Caki2 (cell line): ENCODE data around the gene EPHX1. TPM values are rescaled to one million over a fixed set of nuclear protein-coding genes. Genes with fewer than 3 reads are reported as not detected.
A peak's percentile ranks its signal among the peaks of the same experiment; 100 is the strongest.
"Not testable (repeated sequence)": the region's sequence is repeated elsewhere in the genome, so short reads cannot be mapped to it uniquely, and the experiment has no call there.

Experiments
- DNase-seq: peaks from one replicate; pipeline ENCODE4 v3.0.0-alpha.2; 2015; ENCODE audit warnings: low read depth
- in situ Hi-C: cut with HindIII; loops from 2 replicates; pipeline ENCODE4 v1.10.0; 2016; ENCODE audit warnings: low sequenced_read_pairs, low pct_unique_long_range_greater_than_20kb, mixed read lengths
- total RNA-seq: library from RNA; depleted of rRNA; stranded (reverse); fragments of >200 nt; shearing (Covaris generic); gene quantifications from 2 replicates; pipeline ENCODE4 v1.2.3, GENCODE V29; 2014; ENCODE audit warnings: low replicate concordance

The EPHX1 gene
- total RNA-seq, 1 experiment from 2014 or later, result 251 TPM

DNA sequence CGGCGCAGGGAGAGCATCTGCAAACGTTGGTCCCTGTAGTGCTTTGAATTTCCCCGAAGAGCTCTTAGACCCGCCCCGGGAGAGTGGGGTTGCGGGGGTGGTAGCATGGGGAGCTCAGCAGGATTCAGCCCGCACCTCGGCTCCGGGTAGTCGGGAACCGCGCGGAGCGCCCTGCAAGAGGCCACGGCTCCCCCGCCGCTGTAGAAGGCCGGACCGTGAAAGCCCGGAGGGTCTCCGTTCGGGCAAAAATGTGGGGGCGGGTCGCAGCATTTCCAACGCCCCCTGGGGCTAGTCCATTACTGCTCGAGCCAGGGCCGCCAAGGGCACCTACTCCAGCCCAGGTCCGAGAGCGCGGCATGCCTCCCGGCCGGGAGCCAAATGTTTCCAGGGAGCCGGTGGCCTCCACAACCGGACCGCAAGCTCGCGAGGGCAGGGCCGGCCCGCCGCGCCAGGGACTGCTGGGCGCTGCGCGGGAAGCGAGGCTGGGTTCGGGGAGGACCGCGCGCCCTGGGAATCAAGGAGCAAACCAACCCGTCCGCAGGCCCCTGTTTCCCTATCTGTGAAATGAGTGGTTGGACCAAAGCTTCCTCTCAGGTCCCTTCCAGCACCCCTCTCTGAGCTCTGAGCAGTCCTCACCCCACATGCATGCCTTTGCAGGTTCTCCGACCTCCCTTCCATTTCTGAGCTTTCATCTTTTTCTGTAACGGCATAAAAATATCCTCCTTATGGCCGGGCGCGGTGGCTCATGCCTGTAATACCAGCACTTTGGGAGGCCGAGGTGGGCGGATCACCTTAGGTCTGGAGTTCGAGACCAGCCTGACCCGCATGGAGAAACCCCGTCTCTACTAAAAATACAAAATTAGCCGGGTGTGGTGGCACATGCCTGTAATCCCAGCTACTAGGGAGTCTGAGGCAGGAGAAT is 73.0 kb downstream of the EPHX1 start:
- in situ Hi-C loops, result no loop called here
- DNase-seq, result peak; percentile 62

DNA sequence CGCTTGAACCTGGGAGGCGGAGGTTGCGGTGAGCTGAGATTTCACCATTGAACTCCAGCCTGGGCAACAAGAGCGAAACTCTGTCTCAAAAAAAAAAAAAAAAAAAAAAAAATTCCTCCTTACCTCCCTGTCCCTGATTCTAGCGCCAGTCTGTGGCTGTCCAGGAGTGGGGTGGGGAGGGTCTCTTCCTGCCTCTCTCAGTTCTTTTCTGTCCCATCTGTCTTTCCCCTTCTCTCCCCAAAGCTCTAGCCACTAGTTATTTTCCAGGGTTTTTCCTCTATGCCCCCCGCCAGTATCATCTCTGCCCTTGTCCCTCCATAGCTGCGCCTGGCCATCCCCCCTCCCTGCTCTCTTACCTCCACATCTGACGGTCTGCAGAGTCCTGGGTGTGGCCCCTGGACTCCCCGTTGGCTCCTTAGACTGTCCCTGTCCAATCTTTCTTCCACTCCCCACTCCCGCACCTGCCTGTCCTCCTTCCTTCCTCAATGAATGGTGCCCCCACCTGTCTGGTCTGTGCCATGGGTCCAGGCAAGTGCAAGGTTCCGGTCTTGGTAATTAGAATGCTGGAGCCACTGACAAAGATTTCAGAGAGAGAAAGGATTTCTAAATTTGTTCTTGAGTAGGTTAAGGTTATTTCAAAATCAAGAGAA is 73.8 kb downstream of the EPHX1 start:
- in situ Hi-C loops, result no loop called here
- no peak for DNase-seq

GRCh38 chr1:225885336-225885735 is 75.4 kb downstream of the EPHX1 start:
- no peak for DNase-seq
- in situ Hi-C loops, result no loop called here

- in situ Hi-C loops, result no loop called here
- DNase-seq, result no peak
Measured at GRCh38 chr1:225886159-225887029, 76.5 kb downstream of the EPHX1 start.

GRCh38 chr1:225887030-225887314 is 77.0 kb downstream of the EPHX1 start:
- no peak for DNase-seq
- in situ Hi-C loops, result no loop called here

GRCh38 chr1:225887554-225888288 is 77.8 kb downstream of the EPHX1 start:
- in situ Hi-C loops, DNase-seq: not testable (repeated sequence)

GRCh38 chr1:225888289-225888897 is 78.5 kb downstream of the EPHX1 start:
- in situ Hi-C loops, result no loop called here

GRCh38 chr1:225888898-225889601 is 79.1 kb downstream of the EPHX1 start, which contains the start of gene LEFTY1:
Gene LEFTY1, minus strand, starts transcription at chr1:225889146. Its CDS starts 80 bp downstream, at chr1:225889066.
- in situ Hi-C loops, result no loop called here
- no peak for DNase-seq

More at GRCh38 chr1:225888289-225888897, 78.5 kb downstream of the EPHX1 start:
- no peak for DNase-seq

DNA sequence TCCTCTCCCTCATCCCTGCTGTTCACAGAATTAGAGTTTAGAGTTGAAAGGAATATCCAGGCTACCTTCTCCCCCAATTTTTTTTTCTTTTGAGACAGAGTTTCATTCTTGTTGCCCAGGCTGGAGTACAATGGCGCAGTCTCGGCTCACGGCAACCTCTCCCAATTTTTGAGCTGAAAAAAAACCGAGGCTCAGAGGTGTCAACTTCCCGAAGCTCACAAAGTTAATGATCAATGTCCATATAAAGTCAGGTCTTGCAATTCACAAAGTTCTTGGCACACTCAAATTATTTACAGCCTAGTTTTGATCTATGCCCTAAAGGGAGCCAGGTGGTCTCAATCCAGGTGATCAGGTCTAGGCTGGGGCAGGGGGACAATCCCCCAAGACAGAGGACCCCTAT is 79.8 kb downstream of the EPHX1 start:
- in situ Hi-C loops, result no loop called here
- DNase-seq, result no peak

DNA sequence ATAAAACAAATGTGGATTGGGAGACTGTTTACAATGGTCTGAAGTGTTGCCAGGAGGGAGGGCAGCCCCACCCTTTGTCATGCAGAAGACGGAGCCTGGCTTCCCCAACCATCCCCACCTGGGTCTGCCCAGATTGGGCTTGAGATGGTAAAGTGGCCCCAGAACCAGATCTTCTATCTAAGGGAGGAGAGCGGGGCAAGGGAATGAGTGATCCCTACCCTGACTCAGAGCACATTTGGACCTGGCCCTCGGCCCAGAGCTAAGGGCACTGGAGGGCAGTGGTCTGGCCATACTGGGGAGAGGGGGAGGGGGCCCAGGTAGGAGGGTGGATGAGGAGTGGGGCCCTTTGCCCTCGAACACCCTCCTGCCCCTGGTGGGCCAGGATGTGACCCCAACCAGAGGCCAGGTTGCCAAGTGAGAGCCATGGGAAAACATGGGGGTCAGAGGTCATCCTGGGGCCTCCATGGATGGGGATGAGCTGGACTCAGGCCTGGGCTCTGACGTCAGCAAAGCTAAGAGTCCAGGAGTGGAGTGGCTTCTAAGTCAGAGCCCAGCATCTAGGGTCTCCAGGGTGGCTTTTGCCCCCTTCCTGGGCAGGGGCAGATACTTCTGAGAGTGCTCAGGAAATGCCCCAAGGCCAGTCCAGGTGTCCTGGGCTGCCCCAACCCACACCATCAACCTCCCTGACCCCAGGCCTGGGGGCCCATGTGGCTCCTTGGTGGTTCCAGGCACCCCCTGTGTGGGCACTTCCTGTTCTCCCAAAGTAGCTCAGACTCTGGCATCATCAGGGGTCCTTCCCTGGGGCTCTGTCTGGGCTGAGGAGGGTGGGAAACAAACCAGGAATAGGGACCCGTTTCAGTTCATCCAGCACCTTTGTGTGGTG is 80.7 kb downstream of the EPHX1 start:
- no peak for DNase-seq
- in situ Hi-C loops, result no loop called here

DNA sequence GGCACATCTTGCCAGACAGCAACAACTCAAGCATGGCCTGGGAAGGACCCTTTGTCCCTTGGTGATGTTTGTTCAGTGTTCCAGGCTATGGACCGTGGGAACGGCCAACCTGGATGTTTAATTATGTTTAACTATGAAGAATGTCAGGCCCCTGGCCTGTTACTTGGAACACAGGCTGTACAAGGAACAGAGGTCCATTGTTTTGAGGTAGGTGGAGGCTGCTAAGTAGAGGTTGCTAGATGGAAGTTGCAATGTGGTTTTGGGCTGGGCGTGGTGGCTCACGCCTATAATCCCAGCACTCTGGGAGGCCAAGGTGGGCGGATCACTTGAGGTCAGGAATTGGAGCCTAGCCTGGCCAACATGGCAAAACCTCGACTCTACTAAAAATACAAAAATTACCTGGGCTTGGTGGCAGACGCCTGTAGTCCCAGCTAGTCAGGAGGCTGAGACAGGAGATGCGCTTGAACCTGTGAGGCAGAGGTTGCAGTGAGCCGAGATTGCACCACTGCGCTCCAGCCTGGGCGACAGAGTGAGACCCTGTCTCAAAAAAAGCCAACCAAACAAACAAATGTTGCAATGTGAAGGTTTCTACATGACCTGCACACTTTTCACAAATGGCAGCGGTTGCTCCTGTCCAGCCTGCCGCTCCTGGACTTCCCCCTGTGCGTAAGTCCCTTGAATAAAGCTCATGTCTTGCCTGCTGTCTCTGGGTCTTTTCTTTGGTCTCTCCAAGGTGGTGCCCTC is 81.5 kb downstream of the EPHX1 start:
- no peak for DNase-seq

DNA sequence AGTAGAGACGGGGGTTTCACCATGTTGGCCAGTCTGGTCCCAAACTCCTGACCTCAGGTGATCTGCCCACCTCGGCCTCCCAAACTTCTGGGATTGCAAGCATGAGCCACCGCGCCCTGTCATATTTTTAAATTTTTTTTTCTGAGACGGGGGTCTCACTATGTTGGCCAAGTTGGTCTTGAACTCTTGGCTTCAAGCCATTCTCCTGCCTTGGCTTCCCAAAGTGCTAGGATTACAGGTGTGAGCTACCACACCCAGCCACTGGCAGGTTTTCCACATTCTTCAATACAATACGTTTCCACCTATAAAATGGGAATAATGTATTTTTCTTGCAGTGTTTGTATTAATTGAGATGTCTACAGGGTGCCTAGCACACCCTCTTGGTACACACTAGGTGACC is 82.4 kb downstream of the EPHX1 start:
- DNase-seq, result no peak
- in situ Hi-C loops, result no loop called here

More for the DNA sequence above, 81.5 kb downstream of the EPHX1 start:
- in situ Hi-C loops, result no loop called here
